ENCODE data around the gene GATM. TPM values are rescaled to one million over a fixed set of nuclear protein-coding genes. Genes with fewer than 3 reads are reported as not detected.

The GATM gene, protein sequence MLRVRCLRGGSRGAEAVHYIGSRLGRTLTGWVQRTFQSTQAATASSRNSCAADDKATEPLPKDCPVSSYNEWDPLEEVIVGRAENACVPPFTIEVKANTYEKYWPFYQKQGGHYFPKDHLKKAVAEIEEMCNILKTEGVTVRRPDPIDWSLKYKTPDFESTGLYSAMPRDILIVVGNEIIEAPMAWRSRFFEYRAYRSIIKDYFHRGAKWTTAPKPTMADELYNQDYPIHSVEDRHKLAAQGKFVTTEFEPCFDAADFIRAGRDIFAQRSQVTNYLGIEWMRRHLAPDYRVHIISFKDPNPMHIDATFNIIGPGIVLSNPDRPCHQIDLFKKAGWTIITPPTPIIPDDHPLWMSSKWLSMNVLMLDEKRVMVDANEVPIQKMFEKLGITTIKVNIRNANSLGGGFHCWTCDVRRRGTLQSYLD
- total RNA-seq = 10 to 100 TPM in 2 of 4 donors, 1 to 10 TPM in 2; 9.7 to 15.1 (median 12.3) TPM

DNA sequence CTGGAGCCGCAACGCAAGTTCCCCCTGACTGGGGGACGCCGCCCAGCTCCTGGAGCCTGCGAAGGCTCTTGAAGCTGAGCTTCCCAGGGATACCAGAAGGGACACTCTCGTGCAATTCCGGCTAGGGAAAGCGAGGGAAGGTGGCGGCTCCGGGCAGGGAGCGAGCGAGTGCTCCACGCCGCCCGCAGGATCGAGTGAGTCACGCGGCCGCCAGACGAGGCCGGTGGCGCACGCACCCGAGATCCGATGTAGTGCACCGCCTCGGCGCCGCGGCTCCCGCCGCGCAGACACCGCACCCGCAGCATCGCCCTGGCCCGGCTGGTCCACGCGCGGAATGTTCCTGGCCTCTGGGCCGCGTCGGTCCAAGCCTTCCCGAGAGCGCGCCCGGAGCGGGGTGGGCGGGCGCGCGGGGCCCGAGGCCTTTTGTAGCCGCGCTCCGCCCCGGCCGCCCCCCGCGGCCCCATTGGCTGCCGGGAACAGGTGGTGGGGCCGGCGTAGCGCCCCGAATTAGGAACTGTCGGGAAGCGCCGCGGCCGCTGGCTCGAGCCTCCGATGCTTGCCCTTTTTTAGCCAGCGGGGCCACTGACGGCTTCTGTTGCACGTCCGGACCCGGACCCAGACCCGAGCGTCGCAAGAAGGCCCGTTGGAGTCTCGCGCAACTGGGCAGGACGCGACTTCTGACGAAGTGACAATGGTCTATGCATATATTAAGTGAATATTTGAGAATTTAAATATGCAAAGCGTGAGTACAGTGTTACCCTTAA, at the start of gene GATM:
GATM (minus strand) TSS at position 396 of the 764 bp plus-strand sequence; CDS start at position 305, 91 bp downstream.
- peak; percentile 94 for ATAC-seq (ENCODE audit: low FRiP score)

DNA sequence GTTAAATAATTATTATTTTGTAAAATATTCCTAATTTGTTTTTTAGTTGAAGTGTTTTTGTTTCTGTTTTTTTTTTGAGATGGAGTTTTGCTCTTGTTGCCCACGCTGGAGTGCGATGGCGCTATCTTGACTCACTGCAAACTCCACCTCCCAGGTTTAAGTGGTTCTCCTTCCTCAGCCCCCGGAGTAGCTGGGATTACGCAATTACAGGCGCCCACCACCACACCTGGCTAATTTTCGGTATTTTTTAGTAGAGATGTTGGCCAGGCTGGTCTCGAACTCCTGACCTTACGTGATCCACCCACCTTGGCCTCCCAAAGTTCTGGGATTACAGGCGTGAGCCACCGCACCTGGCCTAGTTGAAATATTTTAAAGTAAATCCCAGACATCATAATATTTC, 48.7 kb upstream of the GATM start:
- TF ChIP-seq, protein P1, sequence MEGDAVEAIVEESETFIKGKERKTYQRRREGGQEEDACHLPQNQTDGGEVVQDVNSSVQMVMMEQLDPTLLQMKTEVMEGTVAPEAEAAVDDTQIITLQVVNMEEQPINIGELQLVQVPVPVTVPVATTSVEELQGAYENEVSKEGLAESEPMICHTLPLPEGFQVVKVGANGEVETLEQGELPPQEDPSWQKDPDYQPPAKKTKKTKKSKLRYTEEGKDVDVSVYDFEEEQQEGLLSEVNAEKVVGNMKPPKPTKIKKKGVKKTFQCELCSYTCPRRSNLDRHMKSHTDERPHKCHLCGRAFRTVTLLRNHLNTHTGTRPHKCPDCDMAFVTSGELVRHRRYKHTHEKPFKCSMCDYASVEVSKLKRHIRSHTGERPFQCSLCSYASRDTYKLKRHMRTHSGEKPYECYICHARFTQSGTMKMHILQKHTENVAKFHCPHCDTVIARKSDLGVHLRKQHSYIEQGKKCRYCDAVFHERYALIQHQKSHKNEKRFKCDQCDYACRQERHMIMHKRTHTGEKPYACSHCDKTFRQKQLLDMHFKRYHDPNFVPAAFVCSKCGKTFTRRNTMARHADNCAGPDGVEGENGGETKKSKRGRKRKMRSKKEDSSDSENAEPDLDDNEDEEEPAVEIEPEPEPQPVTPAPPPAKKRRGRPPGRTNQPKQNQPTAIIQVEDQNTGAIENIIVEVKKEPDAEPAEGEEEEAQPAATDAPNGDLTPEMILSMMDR (IDR thresholded peaks at IDR 0.05) = no peak
- no peak for ATAC-seq (ENCODE audit: low FRiP score)
- no peak for DNase-seq (ENCODE audit: low spot score)

More for the DNA sequence above, at the start of gene GATM:
- TF ChIP-seq, protein P1 (IDR thresholded peaks at IDR 0.05) = no peak
- peak; percentile 46 for DNase-seq (ENCODE audit: low spot score)

DNA sequence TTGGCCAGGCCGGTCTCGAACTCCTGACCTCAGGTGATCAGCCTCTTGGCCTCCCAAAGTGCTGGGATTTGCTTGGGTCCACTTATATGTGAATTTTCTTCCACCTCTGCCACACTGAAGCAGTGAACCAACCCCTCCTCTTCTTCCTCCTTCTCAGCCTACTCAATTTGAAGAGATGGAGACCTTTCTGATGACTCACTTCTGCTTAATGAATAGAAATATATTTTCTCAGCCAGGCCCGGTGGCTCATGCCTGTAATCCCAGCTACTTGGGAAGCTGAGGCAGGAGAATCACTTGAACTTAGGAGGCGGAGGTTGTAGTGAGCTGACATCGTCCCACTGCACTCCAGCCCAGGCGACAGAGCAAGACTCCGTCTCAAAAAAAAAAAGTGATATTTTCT, 46.8 kb upstream of the GATM start:
- ATAC-seq (ENCODE audit: low FRiP score) (no peak), DNase-seq (ENCODE audit: low spot score) (no peak)
- TF ChIP-seq, protein P1 (IDR thresholded peaks at IDR 0.05) = no peak

DNA sequence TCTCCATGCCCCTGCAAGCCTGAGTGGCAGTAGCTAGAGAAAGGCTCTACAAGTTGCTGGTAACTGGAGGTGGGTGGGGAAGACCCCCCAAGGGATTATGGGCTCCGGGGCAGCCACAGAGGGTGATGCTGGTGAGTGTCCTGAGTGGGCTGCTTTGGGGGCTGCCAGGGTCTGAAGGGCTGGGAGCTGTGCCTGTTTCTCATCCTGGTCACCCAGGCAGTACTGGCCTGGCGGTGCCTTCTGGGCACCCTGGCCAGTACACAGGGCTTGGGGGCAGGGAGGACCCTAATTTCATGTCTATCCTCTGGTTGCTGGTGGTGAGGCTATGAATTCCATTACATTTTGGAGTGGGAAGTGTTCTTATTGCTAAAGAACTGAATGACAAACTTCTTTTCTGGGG, 46.1 kb upstream of the GATM start:
- TF ChIP-seq, protein P1 (IDR thresholded peaks at IDR 0.05) = no peak
- DNase-seq (ENCODE audit: low spot score) (no peak), ATAC-seq (ENCODE audit: low FRiP score) (no peak)

DNA sequence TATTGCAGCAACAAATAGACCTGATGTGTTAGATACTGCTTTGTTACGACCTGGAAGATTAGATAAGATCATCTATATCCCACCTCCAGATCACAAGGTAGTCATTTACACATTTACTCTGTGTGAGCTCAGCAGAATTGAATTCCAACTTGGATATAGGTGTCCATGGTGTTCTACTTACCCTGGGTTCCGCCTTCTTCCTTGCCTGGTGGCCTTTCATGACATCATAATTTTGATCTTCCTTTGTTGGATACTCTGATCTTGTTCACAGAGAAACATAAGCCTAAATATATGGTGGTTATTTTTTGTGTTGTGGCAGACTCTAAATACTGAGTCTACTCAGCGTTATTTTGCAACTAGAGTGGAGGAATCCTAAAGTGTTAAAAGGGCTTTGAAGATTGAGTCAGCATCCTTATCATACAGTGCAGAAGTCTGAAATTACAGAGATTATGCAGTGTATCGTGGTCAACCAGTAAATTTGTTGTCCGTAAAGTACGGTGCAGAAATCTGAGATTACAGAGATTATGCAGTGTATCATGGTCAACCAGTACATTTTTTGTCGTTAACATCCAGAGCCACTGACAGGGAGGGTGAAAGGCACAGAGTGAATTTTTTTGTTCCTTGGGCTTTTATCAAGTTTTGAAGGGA, 39.1 kb upstream of the GATM start:
- DNase-seq (ENCODE audit: low spot score) = no peak
- ATAC-seq (ENCODE audit: low FRiP score) = no peak
- TF ChIP-seq, protein P1 (IDR thresholded peaks at IDR 0.05) = no peak

DNA sequence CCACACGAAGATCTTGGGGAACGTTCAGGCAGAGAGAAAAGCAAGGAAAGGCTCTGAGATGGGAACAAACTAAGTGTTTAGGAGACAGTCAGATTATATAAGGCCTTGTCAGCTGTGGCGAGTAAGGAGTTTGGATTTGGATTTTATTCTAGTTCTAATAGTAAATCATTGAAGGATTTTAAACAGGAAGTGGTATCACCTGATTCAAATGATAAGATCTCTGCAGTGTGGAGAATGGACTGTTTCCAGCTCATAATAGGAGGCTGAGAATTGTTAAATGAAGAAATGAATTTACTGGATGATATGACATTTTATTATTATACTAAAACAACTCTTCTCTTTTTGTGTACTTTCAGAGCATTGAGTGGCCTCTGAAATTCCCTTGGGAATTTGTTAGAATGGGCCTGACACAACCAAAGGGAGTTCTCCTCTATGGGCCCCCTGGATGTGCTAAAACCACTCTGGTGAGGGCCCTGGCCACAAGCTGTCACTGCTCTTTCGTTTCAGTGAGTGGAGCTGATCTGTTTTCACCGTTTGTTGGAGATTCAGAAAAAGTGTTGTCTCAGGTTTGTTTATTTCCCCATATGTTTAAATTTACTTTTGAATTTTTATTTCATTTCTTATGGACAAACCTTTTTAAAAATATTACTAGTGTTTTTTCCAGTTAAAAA, 36.0 kb upstream of the GATM start:
- no peak for ATAC-seq (ENCODE audit: low FRiP score)
- TF ChIP-seq, protein P1 (IDR thresholded peaks at IDR 0.05) = no peak
- DNase-seq (ENCODE audit: low spot score) = no peak

Data from omental fat pad (tissue), 4 donors.